HG03460 (cell line): Measurements from ENCODE around the gene RNF215.

ENCODE experiments used
- ATAC-seq: cut with Tn5 transposase; IDR thresholded peaks from one replicate; pipeline ENCODE4 v1.9.1; 2021; ENCODE audit not compliant: unreplicated experiment

RNF215 gene

DNA sequence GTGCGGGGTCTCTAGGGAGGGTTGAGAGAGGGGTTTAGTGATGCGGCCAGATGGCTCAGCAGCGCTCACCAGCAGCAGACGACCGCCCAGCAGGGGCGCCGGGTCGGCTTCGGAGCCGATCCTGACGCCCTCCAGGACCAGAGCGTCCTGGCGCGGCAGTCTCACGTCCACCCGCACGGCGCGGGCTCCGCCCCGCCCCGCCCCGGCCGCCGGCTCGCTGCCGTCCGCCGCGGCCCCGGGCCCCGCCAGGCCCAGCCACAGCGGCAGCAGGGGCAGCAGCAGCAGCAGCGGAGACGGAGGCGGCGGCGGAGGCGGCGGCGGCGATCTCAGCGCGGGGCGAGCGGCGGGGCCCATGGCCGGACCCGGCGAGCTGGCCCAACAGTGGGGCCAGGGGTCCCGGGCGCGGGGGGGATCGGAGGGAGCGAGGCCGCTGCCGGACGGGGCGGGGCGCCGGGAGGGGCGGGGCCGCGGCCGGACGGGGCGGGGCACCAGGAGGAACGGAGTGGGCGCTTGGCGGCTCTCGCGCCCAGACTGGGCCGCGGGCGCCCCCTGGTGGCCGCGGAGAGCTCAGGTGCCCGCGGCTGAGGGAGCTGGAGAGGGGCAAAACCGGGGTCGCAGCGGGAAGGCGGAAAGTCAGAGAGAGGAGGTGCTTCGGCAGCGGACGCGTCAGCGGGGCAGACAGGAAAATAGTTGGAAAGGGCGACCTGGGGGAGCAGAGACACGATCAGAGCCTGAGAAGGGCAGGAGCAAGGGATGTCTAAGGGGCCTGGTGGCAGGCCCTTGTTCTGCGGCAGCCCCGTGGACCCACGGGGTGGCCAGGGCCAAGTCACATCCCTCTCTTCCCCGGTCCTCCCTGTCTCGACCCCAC lies at the start of gene RNF215:
TSS of gene RNF215 (minus strand) at position 452 of the 868 bp plus-strand sequence. CDS start at position 354, 98 bp downstream.
- peak; percentile 66 for ATAC-seq

- ATAC-seq: no peak
Measured at GRCh38 chr22:30436196-30436595, 49.0 kb upstream of the RNF215 start.

DNA sequence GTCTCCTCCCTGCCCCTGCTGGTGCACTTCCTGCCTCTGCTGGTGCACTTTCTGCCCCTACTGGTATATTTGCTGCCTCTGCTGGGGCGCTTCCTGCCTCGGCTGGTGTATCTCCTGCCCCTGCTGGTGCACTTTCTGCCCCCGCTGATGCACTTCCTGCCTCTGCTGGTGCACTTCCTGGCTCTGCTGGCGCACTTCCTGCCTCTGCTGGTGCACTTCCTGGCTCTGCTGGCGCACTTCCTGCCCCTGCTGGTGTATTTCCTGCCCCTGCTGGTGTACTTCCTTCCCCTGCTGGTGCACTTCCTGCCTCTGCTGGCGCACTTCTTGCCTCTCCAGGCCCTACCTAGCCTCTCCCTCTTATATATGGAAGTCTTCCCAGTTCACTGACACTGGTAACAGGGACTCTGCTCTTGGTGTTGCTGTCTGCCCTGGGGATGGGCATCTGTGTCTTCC lies 48.5 kb upstream of the RNF215 start:
- no peak for ATAC-seq

DNA sequence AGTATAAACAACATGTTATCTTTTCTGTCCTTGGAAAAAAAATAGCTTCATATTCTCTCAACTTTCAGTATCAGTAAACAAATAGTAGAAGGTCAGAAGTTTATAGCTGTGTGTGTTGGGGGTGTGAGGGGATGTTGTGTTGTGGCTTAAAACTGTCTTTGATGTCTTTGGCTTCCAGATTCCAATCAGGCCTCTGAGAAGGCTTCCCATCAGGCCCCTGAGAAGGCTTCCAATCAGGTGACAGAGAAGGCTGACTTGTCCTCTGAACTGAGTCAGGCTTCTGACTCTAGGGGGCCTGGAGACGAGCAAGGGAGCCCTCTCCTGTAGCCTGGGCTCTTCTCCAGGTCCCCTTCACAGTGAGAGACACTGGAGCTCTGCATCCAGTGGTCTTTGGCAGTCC lies 47.6 kb upstream of the RNF215 start:
- no peak for ATAC-seq

DNA sequence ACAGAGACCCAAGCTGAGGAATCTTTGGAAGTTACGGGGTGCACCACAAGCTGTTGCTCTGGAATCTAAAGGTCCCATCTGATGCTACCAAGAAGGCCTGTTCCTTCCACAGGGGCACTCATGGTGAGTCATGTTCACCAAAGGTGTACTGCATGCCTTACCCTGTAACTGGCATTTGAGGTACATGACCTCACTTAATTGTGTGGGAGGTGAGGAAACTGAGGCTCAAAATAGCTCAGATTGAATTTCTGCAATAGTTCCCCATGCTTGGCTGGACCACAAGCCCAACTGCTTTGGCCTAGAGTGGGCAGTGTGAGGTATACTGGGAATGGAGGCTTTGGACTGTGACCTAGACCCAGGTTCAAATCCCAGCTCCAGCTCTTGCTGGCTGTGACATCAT lies 46.6 kb upstream of the RNF215 start:
- ATAC-seq: no peak

DNA sequence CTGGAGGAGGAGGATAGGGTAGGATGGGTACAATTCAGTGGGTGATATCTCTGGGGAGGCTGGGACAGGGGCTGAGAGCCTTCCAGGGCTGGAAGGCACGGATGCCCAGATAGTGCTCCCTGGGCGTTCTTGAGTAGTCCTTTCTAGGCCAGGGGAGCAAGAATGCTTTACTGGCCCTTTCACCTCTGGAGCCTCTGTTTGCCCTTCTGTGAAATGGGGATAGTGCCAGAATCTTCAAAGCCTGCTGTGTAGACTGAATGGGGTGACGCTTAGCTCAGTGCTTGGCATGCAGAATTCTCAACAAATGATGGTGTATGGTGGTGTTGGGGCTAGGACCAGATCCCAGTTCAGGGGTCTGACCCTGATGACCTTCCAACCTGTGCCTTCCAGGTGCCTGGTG lies 46.0 kb upstream of the RNF215 start:
- no peak for ATAC-seq

DNA sequence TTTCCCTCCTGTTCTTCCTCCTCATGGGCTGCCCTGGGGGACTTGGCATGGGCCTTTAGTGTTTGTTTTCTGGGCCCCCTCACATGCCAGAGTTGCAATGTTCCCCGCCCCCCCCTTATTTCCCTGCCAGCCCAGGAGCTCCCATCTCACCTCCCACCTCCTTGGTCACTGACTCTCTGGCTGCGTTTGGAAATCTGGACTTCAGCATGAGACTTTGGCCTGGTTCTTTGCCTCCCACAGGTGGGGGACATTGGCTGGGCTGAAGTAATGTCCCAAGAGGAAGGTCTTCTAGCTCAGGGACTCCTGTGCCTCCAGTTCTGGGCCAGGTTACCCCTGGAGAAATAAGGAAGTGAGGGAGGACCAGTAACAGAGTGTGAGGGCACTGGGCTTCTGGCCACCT lies 45.3 kb upstream of the RNF215 start:
- no peak for ATAC-seq

- no peak for ATAC-seq
Measured at GRCh38 chr22:30432096-30432495, 44.9 kb upstream of the RNF215 start.

DNA sequence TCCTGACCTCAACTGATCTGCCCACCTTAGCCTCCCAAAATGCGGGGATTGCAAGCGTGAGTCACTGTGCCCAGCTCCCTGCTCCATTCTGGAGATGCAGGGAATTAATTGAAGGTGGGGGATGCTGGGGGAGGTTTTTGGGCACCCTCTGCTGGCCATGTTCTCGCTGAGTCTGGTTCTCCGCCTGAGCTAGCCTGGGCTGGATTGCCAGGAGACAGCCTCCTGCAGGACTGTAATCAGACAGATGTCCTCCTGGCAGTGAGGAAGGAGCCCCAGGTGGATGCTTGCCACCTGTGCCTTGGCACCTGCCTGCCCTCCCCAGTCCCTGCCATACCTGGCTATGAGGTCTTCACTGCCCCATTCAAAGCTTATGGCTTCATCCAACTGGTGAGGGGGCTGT lies 43.7 kb upstream of the RNF215 start:
- no peak for ATAC-seq

DNA sequence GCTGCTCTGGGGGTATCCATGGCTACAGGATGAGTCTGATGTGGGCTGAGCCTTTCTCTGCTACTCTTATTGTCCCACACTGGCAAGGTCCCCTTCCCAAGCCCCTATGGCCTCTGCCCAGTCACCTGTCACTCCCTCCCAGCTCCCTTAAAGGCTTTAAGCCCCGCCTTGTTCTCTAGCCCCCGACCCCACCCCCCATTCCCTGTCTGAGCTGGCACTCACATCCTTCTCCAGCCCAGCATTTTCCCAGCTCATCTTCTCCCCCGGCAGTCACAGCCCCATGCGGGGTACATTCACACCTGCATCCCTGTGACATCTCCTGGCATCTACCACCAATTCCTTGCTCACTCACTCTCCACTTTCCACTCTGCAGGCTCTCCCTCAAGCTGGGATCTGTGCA lies 42.7 kb upstream of the RNF215 start:
- no peak for ATAC-seq

- no peak for ATAC-seq
Measured at GRCh38 chr22:30427871-30428270, 40.7 kb upstream of the RNF215 start.

GRCh38 chr22:30426388-30427353 lies 39.5 kb upstream of the RNF215 start:
- ATAC-seq: no peak

DNA sequence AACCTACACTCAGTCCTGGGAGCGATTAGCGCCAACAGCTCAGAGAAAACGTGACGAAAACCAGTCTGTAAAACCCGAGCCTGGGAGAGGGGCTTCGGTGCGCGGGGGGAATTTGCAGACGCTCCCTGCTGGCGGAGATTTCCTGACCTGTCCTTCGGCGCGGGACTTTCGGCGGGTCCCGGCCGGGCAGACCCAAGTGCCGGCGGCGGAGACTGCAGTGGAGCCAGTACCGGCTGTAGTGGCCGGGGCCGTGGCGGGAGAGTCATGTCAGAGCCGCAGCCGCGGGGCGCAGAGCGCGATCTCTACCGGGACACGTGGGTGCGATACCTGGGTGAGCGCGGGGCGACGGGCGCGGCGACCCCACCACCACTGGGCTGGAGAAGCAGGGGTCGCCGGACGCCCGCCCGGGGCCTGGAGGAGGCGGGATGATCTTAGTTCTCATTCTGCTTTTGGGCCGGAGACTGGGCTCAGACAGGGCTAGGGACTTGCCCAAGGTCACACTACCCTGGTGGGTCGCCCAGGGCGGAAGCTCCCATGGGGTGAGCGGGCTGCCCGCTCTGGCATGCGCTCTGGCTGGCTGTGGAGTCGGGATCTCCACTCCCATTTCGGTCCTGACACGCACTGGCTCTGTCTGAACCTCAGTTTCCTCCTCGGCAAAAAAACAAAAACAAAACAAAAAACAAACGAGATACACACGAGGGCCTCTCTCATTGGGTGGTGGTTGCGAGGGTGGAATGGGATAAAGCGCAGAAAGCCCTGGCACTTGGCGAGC lies 38.6 kb upstream of the RNF215 start, which contains the start of gene MTFP1:
TSS of gene MTFP1 (plus strand) at position 153 of the 772 bp plus-strand sequence. CDS start at position 265, 112 bp downstream.
- no peak for ATAC-seq

DNA sequence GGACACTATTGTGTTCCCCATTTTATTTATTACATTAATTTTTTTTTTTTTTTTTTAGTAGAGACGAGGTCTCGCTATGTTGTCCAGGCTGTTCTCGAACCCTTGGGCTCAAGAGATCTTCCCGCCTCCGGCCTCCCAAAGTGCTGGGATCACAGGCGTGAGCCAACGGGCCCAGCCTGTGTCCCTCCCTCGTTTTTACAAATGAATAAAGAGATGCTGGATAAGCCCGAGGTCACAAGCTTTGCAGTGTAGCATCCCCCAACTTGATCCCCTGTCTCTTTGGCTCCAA lies 38.1 kb upstream of the RNF215 start:
- ATAC-seq: no peak

- ATAC-seq: no peak
Measured at GRCh38 chr22:30424534-30425326, 37.5 kb upstream of the RNF215 start.

GRCh38 chr22:30423959-30424533 lies 36.8 kb upstream of the RNF215 start:
- peak; percentile 83 for ATAC-seq

- peak; percentile 27 for ATAC-seq
Measured at GRCh38 chr22:30423301-30423958, 36.2 kb upstream of the RNF215 start.

DNA sequence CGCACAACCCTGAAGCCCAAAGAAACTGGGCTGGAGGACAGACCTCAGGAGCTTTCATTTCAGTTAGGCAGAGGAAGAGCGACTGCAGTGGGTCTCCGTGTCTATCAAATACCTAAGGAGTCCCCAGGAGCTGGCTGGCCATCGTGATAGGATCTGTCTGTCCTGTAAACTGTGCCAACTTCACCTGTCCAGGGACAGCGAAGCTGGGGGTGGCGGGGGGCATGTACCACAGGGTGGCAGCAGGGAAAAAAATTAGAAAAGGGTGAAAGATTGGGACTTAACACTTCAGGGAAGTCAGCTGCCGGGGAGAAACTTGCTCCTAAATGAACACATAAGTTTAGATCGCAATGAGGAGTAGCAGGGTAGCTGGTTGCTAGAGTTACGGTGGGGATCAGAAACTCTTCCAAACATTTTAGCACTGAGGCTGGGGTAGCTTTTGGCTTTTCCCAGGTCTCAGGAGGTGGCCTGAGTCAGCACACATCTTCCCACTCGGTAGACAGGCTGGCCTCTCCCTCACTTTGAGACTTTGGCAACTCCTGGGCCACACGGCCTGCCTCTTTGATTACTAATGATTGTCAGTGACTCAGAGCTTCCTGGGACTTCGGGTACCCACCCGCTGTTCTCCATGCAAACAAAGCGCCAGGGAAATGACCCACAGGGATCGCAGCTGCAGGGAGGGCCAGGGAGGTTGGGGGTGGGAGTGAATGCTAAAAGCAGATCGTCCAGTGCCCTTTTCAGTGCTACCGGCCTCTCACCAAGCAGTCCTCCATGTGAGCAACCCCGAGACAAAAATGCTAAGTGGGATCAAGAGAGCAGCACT lies 35.5 kb upstream of the RNF215 start:
- no peak for ATAC-seq
